ENCODE results near the gene CDH16.

DNA sequence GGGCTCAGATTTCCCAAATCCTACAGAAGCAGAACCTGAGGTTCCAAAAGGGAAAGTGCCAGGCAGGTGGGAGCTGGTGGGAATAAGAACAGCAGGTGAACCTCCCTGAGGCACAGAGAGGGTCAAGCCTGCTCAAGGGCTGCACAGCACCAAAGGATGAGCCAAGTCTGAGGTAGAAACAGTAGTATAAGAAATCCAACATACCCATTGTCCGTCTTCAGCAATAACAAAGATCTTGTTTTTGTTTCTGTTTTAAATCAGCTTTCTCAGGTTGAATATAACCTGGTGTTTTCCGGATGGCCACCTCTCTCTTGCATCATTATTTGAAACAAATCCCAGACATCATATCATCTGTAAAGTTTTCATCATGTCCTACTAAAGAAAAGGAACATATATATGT, 31.8 kb upstream of the CDH16 start:
- no peak for TF ChIP-seq CTCF (IDR thresholded peaks at IDR 0.05)
- TF ChIP-seq EZH2phosphoT487 (IDR thresholded peaks at IDR 0.05), result no peak
